ENCODE results near the gene AUTS2. TPM values are rescaled to one million over a fixed set of nuclear protein-coding genes. Genes with fewer than 3 reads are reported as not detected.

AUTS2 gene
- total RNA-seq, 4 donors from 2014 or later, result 14.9 to 27.2 (median 17.5) TPM

- Histone ChIP-seq H3K36me3 (no peaks in the 10 kb centered on the region), H3K4me3 (replicated peaks in 1 of 3) (no peak overlapping the region), H3K9me3 (no peaks in the 10 kb centered on the region), H3K27ac (no peak overlapping the region), H3K27me3 (no peaks in the 10 kb centered on the region), H3K4me1 (no peaks in the 10 kb centered on the region)
- intact Hi-C loops (cut with DNase I), result no loop called here
- TF ChIP-seq POLR2A (IDR thresholded peaks at IDR 0.05) (no peak), CTCF (IDR thresholded peaks at IDR 0.05) (no peak)
- DNase-seq, result no peak
- WGBS, 2 donors, result 95 to 96% methylated on average over 5 of the region's 5 CpGs
Observed at GRCh38 chr7:70640266-70640833, 1042.1 kb downstream of the AUTS2 start.

DNA sequence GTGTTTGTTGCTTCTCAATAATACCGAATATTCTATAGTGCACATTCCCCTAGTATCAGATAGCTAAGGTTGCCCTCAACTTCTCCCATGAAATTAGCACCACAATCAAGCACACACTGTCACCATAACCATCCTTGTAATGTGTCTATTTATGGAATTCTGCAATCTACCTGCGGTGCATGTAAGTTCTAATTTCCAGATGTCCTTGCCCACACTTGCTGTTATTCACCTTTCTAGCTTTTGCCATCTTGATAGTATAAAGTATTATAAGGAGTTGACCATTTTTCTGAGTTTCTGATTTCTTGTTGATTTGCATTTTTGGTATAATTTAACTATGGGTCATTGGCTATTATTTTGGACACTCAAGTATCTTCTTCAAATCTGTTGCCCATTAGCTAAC, 1043.6 kb downstream of the AUTS2 start:
- intact Hi-C loops (cut with DNase I), result no loop called here
- H3K36me3 ChIP-seq, result no peaks in the 10 kb centered on the region
- 95 to 97% methylated on average over 2 of the region's 2 CpGs for WGBS, 2 donors

DNA sequence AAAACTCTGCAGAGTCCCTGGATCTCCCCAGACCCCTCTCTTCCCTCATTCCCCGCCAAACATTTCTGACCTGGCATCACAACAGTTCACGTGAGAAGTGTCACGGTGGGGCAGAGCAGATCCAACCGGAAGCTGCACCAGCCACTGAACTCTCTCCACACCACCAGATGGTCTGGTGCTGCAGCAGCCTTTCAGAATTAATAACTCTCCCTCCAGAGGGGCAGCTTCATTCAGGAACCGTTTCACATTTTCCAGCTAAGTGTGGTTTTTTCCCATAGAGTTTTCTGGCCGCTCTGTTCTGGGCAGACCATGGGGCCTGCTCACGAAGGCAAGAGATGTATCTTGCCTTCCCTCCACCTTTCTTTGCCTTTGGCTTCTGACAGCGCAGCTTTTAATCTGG, 1047.0 kb downstream of the AUTS2 start:
- Histone ChIP-seq H3K27ac (no peak overlapping the region), H3K9me3 (no peaks in the 10 kb centered on the region), H3K4me3 (replicated peaks in 1 of 3) (no peak overlapping the region), H3K36me3 (no peaks in the 10 kb centered on the region), H3K27me3 (no peaks in the 10 kb centered on the region), H3K4me1 (no peaks in the 10 kb centered on the region)
- TF ChIP-seq POLR2A (IDR thresholded peaks at IDR 0.05) (no peak), CTCF (IDR thresholded peaks at IDR 0.05) (no peak)
- intact Hi-C loops (cut with DNase I), result no loop called here
- WGBS, 2 donors, result 85 to 87% methylated on average over 8 of the region's 8 CpGs
- DNase-seq, result no peak

More for the DNA sequence above, 1043.6 kb downstream of the AUTS2 start:
- no peak for DNase-seq
- Histone ChIP-seq H3K9me3 (no peaks in the 10 kb centered on the region), H3K4me1 (no peaks in the 10 kb centered on the region), H3K27ac (no peak overlapping the region), H3K4me3 (replicated peaks in 1 of 3) (no peak overlapping the region), H3K27me3 (no peaks in the 10 kb centered on the region)
- TF ChIP-seq CTCF (IDR thresholded peaks at IDR 0.05) (no peak), POLR2A (IDR thresholded peaks at IDR 0.05) (no peak)

DNA sequence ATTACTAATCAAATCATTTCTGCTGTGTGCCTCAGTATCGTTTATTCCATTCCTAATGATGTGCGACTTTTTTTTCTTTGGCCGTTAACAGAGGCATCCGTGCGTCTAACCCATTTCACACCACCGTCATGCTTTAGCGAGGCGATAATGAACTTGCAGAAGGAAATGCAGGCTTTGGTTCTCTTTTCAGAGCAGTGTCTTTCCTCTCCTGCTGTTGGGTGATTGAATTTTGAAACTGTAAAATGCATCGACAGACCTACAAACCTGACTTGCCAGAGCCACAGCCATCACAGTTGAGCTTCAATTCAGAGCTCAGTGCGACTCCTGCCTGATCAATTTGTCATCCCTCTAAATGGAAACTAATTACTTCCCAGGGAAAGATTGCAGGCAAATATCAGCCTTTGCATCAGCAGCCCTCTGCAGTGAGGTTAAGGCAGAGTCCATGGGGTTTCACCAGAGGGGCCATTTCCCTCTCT, 1047.6 kb downstream of the AUTS2 start:
- H3K9me3 ChIP-seq, result no peaks in the 10 kb centered on the region
- no peak overlapping the region for H3K4me3 ChIP-seq (replicated peaks in 1 of 3)
- 82 to 87% methylated on average over 10 of the region's 10 CpGs for WGBS, 2 donors
- no peak for DNase-seq
- H3K27ac ChIP-seq, result no peak overlapping the region
- no peaks in the 10 kb centered on the region for H3K27me3 ChIP-seq
- intact Hi-C loops (cut with DNase I), result no loop called here
- no peaks in the 10 kb centered on the region for H3K4me1 ChIP-seq
- H3K36me3 ChIP-seq, result no peaks in the 10 kb centered on the region
- no peak for TF ChIP-seq CTCF (IDR thresholded peaks at IDR 0.05)
- TF ChIP-seq POLR2A (IDR thresholded peaks at IDR 0.05), result no peak

DNA sequence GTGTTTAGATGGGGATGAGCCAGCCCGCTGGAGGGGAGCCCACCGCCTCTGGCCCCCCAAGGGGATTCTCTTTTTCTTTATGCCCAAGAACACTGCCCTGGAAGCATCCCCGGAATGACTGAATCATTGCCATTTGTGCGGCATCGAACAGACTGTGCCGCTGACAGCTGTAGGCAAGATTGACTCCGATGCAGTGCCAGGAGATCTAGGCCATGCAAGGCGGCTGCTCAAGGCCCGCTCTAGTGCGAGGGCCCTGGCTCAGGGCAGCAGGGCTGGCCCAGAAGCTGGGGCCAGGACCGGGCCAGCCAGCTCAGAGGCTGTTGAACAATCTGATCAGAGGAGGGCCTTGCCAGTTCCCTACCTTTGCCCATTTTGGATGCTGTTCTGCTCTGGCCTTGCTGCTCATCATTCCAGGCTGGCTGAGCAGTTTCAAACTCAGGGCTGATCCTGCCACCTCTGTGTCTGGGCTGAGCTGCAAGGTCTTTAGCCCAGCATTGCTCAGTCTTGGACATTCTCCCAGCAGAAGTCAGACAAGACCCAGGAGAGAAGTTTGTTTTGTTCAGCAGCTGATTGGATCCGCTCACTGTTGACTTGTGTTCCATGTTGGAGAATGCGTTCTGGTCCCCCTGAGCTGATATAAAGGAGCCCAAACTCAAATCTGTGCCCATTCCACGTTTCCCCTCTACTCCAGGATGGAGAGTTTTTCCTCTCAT, 1048.4 kb downstream of the AUTS2 start:
- 92 to 95% methylated on average over 10 to 13 of the region's 14 CpGs for WGBS, 2 donors
- H3K27ac ChIP-seq, result no peak overlapping the region
- intact Hi-C loops (cut with DNase I), result no loop called here
- TF ChIP-seq CTCF (IDR thresholded peaks at IDR 0.05), result no peak
- TF ChIP-seq POLR2A (IDR thresholded peaks at IDR 0.05), result no peak
- H3K4me1 ChIP-seq, result no peaks in the 10 kb centered on the region
- H3K9me3 ChIP-seq, result no peaks in the 10 kb centered on the region
- no peak for DNase-seq
- H3K27me3 ChIP-seq, result no peaks in the 10 kb centered on the region
- H3K4me3 ChIP-seq (replicated peaks in 1 of 3), result no peak overlapping the region
- H3K36me3 ChIP-seq, result no peaks in the 10 kb centered on the region

Measured in thyroid gland (tissue), 4 donors.